Upper lobe of left lung (tissue), 6 donors: ENCODE measurements around the gene SELENOF. TPM values are rescaled to one million over a fixed set of nuclear protein-coding genes. Genes with fewer than 3 reads are reported as not detected.
"Not testable (repeated sequence)": the region's sequence is repeated elsewhere in the genome, so short reads cannot be mapped to it uniquely, and the experiment has no call there.

Experiments used
- ATAC-seq, 2 donors: fragments of 200-7000 bp; cut with Tn5 transposase; one replicate each; pipeline ENCODE4 v1.9.1; 2022; ENCODE audit warnings: mild to moderate bottlenecking in 2 of 2, moderate library complexity in 2 of 2; ENCODE audit not compliant: low FRiP score in 2 of 2
- DNase-seq, 2 donors: peaks; one replicate each; pipeline ENCODE4 v3.0.0-alpha.2; 2019 to 2020
- H3K27ac ChIP-seq, 4 donors: fragments of 200-600 bp; sonication (generic); one replicate each; pipeline ENCODE4 v1.5.1; 2016 to 2019
- H3K27me3 ChIP-seq, 4 donors: fragments of 200-600 bp; sonication (generic); one replicate each; pipeline ENCODE4 v1.5.1; 2017 to 2019
- H3K36me3 ChIP-seq, 4 donors: fragments of 200-600 bp; sonication (generic); one replicate each; pipeline ENCODE4 v1.5.1; 2016 to 2019
- H3K4me1 ChIP-seq, 4 donors: fragments of 200-600 bp; sonication (generic); one replicate each; pipeline ENCODE4 v1.5.1; 2018 to 2019
- H3K4me3 ChIP-seq, 4 donors: fragments of 200-600 bp; sonication (generic); one replicate each; pipeline ENCODE4 v1.5.1; 2017 to 2019; ENCODE audit warnings: mild to moderate bottlenecking in 2 of 4, moderate library complexity in 1 of 4
- H3K9me3 ChIP-seq, 4 donors: fragments of 200-600 bp; sonication (generic); one replicate each; pipeline ENCODE4 v1.5.1; 2018 to 2019
- CTCF ChIP-seq, 6 experiments: fragments of 450-650 bp in 4 of 6; fragments of 200-600 bp in 2 of 6; sonication (generic) in 2 of 6; IDR thresholded peaks; one replicate each; pipeline ENCODE4 v1.5.1; 2016 to 2019; ENCODE audit warnings: antibody characterized with exemption in 6 of 6
- EP300 ChIP-seq, 4 donors: sonication (generic); formaldehyde crosslinking; IDR thresholded peaks; one replicate each; pipeline ENCODE4 v1.5.1; 2017; ENCODE audit warnings: antibody characterized with exemption in 4 of 4, control low read depth in 2 of 4
- POLR2A ChIP-seq, 4 donors: fragments of 450-650 bp; IDR thresholded peaks; one replicate each; pipeline ENCODE4 v1.5.1; 2016 to 2017; ENCODE audit warnings: antibody characterized with exemption in 4 of 4, mild to moderate bottlenecking in 2 of 4
- POLR2AphosphoS5 ChIP-seq, 2 donors: sonication (generic); formaldehyde crosslinking; IDR thresholded peaks; one replicate each; pipeline ENCODE4 v1.5.1; 2017; ENCODE audit warnings: antibody characterized with exemption in 2 of 2
- WGBS, 2 donors: methylation state at CpG; one replicate each; pipeline ENCODE4 v1.1.5; 2017 to 2018; 5-methylcytosine and 5-hydroxymethylcytosine counted together
- total RNA-seq, 6 donors: library from RNA; depleted of rRNA in 4 of 6; stranded (reverse); fragments of >200 nt in 4 of 6; gene quantifications; one replicate each; pipeline versions ENCODE4 v1.1.0 to v1.2.1, GENCODE V29; 2016 to 2021
- donor health status: DM: no; HTN: no; CAD: no; lungs with moderate emphysema.
- donor health status: DM: no; HTN: yes; CAD: no; lungs with severe emphysema.

Gene SELENOF
- total RNA-seq, 6 donors from 2014 or later, result 23.0 to 217 (median 132) TPM

GRCh38 chr1:86821956-86822355 is 92.0 kb downstream of the SELENOF start:
- ATAC-seq (no peak), DNase-seq (no peak)
- Histone ChIP-seq H3K9me3 (no peaks in the 10 kb centered on the region), H3K27me3 (no peaks in the 10 kb centered on the region), H3K27ac (no peak overlapping the region), H3K4me3 (no peak overlapping the region), H3K36me3 (no peaks in the 10 kb centered on the region), H3K4me1 (no peaks in the 10 kb centered on the region)
- TF ChIP-seq CTCF (IDR thresholded peaks at IDR 0.05) (no peak), EP300 (IDR thresholded peaks at IDR 0.05) (no peak), POLR2A (IDR thresholded peaks at IDR 0.05) (no peak), POLR2AphosphoS5 (IDR thresholded peaks at IDR 0.05) (no peak)
- 30 to 40% methylated on average over 1 of the region's 1 CpG for WGBS, 2 donors

GRCh38 chr1:86819970-86820369 is 94.0 kb downstream of the SELENOF start:
- 58 to 87% methylated on average over 5 of the region's 5 CpGs for WGBS, 2 donors
- not testable (repeated sequence) for H3K36me3 ChIP-seq, H3K4me1 ChIP-seq, ATAC-seq, H3K27me3 ChIP-seq, DNase-seq, H3K27ac ChIP-seq, H3K9me3 ChIP-seq, H3K4me3 ChIP-seq

GRCh38 chr1:86817246-86817826 is 96.6 kb downstream of the SELENOF start:
- not testable (repeated sequence) for H3K27ac ChIP-seq, H3K9me3 ChIP-seq, H3K4me1 ChIP-seq, H3K36me3 ChIP-seq, H3K27me3 ChIP-seq, H3K4me3 ChIP-seq, DNase-seq, ATAC-seq
- 78 to 81% methylated on average over 5 of the region's 5 CpGs for WGBS, 2 donors

- H3K36me3 ChIP-seq, H3K27me3 ChIP-seq, ATAC-seq, H3K4me3 ChIP-seq, H3K27ac ChIP-seq, DNase-seq, H3K4me1 ChIP-seq, H3K9me3 ChIP-seq: not testable (repeated sequence)
- WGBS, 2 donors, result 64 to 83% methylated on average over 3 to 5 of the region's 5 CpGs
Measured at GRCh38 chr1:86814118-86814517, 99.8 kb downstream of the SELENOF start.

Other genes with a start within 250 kb of the SELENOF start
- gene SH3GLB1, start 209.6 kb downstream of the SELENOF start, total RNA-seq, result 10 to 100 TPM; 23.9 to 94.6 (median 62.0) TPM
- 10 to 100 TPM in 5 of 6 donors, 1 to 10 TPM in 1; 8.4 to 20.3 (median 13.9) TPM for gene HS2ST1, start 509 bp upstream of the SELENOF start, total RNA-seq